Suprapubic skin (tissue), 4 donors: ENCODE results near the gene C1orf74.

Experiments used
- CTCF ChIP-seq, 2 donors: fragments of 200-600 bp in 1 of 2; fragments of 450-650 bp in 1 of 2; sonication (generic) in 1 of 2; IDR thresholded peaks; one replicate each; pipeline ENCODE4 v1.5.1; 2016 to 2019; ENCODE audit warnings: antibody characterized with exemption in 2 of 2, mild to moderate bottlenecking in 1 of 2, moderate library complexity in 1 of 2
- POLR2A ChIP-seq, 2 donors: fragments of 450-650 bp; IDR thresholded peaks; one replicate each; pipeline ENCODE4 v1.6.1; 2017; ENCODE audit warnings: antibody characterized with exemption in 2 of 2, mild to moderate bottlenecking in 2 of 2, moderate library complexity in 2 of 2
- POLR2AphosphoS5 ChIP-seq, 3 donors: sonication (generic); formaldehyde crosslinking; IDR thresholded peaks; one replicate each; pipeline ENCODE4 v1.6.1; 2017; ENCODE audit warnings: antibody characterized with exemption in 3 of 3

DNA sequence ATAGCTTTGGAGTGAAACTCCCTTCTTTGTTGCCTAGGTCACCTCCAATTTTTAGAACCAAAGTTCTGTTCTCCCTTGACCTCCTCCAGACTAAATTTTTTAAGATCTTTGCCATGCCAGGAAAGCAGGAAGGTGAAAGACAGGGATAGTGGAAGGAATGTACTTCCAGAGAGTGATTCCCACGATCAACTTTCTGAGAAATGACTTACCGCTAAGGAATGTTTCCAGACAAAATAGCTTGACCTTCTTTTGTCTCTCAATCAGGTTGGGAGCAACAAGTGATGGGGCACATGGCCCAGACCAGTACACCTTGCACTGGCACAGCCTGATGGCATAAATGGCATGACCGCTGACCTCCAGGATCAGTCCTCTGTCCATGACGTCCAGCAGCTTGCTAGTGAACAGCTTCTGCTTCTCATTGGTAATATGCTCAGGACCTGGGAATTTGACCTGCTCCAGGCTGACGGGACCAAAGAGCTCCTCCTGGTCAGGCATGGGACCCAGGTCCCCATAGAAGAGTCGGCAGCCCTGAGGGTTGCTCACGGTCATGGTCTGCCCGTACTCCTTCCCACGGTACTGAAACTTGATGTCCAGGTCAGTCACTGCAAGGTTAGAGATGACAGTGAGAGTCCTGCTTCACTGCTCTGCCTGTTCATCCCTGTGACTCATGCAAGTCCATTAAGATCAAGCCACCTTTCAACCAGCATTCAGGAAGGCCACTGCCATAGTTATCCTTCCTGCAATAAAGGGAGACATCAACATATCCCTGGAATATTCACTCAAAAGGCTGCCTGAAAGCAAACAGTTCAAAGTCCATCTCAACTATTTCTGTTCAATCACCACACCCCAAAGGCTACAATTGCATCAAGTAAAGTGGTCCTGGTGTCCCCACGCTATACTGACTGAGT, 6.2 kb upstream of the C1orf74 start:
- TF ChIP-seq CTCF (IDR thresholded peaks at IDR 0.05) (no peak), POLR2AphosphoS5 (IDR thresholded peaks at IDR 0.05) (no peak), POLR2A (IDR thresholded peaks at IDR 0.05) (no peak)
